Inflammatory macrophage treated with lipopolysaccharide for 4 hours (primary cell): Measurements from ENCODE around the gene HIF1A.
A peak's percentile ranks its signal among the peaks of the same experiment; 100 is the strongest.
"Not testable (repeated sequence)": the region's sequence is repeated elsewhere in the genome, so short reads cannot be mapped to it uniquely, and the experiment has no call there.

ENCODE experiments used
- DNase-seq: peaks from one replicate; pipeline ENCODE4 v3.0.0-alpha.2; 2020

The HIF1A gene

GRCh38 chr14:61675291-61675690 lies 20.0 kb upstream of the HIF1A start:
- no peak for DNase-seq

- DNase-seq: peak; percentile 96
Observed at GRCh38 chr14:61677479-61677878, 17.8 kb upstream of the HIF1A start.

DNA sequence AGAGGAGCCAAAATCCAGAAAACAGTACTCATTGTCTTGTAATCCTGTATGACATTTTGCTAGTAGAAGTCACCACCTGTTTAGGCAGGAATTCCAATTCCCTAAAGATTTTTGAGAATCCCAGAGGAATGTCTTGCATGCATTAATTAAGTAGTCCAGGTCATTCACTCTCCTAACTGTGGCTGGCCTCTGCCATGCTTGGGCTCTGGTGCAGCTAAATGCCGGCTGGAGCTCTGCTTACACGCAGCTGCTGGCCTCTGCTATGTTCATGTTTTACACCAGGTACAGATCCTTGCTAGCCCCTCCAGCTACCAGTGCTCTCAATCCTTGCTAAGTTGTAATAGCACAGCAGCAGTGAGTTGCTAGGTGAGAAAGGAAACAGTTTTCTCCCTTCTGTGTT lies 16.3 kb upstream of the HIF1A start:
- no peak for DNase-seq

DNA sequence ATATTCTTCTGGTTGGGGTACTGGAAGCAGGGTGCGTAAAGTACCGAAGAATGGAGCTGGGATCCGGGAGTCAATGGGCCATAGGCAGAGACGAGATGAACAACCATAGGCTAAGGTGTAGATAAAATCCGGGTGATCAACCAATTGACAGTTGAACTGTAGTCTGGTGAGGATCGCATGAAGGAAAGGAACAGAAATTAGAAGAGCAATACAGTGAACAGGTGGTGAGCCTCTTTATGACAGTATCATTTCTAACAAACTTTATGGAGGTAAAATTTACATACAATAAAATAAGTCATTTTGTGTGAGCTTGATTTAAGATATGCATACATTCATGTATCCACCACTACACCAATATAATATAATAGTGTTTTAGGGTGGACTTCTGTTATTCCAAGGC lies 13.9 kb upstream of the HIF1A start:
- no peak for DNase-seq

GRCh38 chr14:61683108-61683507 lies 12.2 kb upstream of the HIF1A start:
- no peak for DNase-seq

DNA sequence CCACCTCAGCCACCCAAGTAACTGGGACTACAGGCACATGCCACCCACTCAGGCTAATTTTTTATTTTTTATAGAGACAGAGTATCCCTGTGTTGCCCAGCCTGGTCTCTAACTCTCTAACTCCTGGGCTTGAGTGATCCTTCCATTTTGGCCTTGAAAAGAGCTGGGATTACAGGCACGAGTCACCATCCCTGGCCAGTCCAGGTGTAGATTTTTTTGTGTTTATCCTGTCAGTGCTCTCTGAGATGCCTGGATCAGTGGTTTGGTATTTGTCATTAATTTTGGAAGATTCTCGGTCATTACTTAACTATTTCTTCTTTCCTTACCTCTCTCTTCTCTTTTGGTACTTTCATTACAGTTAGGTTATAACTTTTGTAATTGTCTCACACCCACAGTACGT lies 5.3 kb upstream of the HIF1A start:
- no peak for DNase-seq

- no peak for DNase-seq
Observed at GRCh38 chr14:61690982-61691381, 4.3 kb upstream of the HIF1A start.

DNA sequence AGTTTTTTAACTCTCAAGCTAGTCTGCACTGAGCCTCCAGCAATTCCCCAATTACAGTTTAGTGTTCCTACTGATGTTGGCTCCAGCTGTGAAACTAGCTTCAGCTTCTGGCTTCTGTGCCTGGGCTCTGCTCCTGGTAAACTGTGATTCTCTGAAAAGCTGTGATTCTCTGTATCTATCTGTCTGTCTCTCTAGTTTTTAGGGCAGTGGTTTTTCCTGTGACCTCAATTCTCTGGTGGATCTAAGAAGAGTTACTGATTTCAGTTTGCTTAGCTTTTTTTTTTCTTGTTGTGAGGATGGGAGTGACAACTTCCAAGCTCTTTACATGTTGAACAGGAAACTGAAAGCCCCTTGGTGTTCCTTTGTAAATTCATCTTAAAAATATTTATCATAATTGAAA lies 3.8 kb upstream of the HIF1A start:
- DNase-seq: no peak

GRCh38 chr14:61694039-61694438 lies 1.3 kb upstream of the HIF1A start:
- no peak for DNase-seq

DNA sequence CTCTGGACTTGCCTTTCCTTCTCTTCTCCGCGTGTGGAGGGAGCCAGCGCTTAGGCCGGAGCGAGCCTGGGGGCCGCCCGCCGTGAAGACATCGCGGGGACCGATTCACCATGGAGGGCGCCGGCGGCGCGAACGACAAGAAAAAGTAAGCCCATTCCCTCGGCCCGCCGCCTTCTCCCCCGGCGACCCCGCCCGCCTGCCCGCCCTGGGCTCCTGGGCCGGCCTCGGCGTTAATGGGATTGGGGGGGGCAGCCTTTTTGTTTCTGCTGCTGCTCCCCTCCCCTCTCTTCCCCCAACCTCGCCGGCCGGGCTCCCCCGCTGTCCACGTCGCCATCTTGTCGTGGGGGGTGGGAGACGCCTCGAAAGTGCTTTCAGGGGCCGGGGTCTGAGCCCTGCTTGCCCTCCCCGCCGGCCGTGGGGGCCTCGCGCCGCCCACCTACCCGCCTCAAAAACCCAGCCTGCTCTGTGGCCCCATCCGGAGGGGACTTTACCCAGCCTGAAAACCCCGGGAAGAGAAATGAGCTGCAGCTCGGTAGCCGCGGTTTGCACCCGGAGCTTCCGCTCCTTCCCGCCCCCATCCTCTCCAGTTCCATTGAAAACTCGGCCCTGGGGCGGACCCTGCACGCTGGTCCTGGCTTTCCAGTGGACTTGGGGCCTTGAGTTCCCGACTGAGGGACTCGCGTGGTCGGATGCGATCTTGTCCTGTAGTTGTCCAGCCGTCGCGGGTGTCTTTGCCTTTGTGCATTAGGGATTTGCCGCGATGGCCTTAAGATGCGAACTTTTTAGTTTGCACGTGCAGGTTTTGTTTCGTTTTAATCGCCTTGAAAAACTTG lies 598 bp downstream of the HIF1A start:
- peak; percentile 72 for DNase-seq

DNA sequence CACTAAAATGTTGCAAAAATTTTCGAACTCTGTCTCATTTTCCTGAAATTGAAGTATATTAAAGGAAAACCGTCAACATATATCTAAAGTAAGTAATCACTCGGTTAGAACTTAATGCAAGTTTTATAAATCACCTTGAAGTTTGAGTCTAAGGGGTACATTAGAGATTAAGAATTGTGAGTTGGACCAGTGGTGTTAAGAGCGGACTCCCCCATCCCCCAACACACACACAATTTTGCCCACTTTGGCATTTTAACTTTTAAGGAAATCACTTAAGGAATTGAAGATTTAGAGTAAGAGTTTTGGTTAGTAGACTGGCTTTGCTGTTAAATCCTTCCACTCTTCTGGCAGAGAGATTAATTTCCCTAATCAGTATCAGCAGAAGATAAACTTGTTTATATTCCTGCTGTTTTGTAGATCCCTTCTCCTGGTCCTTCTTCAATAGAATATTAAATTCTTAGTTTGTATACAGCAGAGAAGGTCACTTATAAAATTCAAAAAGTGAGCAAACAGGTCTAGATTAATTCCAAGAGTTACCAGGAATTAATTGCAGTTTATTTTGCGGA lies 1.5 kb downstream of the HIF1A start:
- peak; percentile 49 for DNase-seq

GRCh38 chr14:61698206-61698980 lies 3.1 kb downstream of the HIF1A start:
- peak; percentile 44 for DNase-seq

- no peak for DNase-seq
Observed at GRCh38 chr14:61699027-61699426, 3.7 kb downstream of the HIF1A start.

DNA sequence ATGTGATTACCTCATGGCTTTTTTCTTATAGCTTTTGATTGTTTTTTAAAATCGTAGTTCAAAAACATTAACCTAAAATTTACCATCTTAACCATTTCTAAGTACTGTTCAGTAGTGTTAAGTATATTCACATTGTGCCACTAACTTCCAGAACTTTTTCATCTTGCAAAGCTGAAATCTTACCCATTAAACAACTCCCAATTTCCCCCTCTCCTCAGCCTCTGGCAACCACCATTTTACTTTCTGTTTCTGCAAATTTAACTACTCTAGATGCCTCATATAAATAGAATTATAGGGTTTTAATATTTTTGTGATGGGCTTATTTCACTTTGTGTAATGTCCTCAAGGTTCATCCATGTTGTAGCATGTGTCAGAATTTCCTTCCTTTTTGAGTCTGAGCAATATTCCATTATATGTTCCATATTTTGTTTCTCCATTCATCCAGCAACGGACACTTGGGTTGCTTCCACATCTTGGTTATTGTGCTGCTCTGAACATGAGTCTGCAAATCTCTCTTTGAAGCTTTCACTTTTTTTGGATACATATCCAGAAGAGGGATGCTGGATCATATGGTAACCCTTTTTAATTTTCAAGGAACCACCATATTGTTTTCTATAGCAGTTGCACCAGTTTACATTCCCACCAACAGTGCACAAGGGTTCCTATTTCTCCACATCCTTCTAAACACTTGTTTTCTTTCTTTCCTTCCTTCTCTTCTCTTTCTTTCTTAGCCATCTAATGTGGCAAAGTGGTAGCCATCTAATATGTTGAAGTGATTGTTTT lies 5.0 kb downstream of the HIF1A start:
- DNase-seq: no peak

GRCh38 chr14:61701946-61702345 lies 6.6 kb downstream of the HIF1A start:
- DNase-seq: no peak

DNA sequence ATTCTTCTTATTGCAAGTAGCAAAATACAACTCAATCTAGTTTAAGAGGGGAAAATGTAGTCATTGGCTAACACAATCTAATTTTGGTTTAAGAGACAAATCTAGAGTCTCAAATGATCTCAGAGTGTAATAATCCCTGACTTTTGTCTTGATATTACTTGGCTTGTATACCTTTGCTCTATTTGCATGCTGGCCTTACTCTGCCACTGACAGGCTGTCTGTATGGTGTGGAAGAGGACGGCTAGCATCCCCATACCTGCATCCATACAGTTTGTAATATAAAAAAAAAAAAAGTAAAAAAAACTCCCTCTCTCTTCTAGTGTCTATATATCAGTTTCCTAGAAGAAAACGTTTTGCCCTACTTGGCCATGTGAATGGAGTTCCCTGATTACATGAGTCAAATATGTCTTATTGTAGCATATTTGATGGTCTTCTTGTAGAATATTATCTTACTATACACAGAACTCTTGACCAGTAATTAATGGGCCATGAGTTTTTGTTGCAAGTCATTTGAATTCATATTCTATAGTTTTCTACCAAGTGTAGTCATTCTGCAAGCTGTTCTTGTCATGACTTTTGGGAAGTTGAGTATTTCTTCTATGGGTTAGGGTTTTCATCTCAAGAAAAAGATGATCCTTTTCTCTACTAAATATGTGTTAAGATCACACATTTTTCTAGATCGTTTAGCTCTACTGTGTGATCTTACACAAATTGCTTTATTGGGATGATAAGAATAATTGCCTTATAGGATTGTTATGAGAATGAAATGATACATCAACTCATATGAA lies 8.2 kb downstream of the HIF1A start:
- DNase-seq: no peak

GRCh38 chr14:61704554-61704953 lies 9.2 kb downstream of the HIF1A start:
- no peak for DNase-seq

GRCh38 chr14:61705017-61705416 lies 9.7 kb downstream of the HIF1A start:
- DNase-seq: no peak

DNA sequence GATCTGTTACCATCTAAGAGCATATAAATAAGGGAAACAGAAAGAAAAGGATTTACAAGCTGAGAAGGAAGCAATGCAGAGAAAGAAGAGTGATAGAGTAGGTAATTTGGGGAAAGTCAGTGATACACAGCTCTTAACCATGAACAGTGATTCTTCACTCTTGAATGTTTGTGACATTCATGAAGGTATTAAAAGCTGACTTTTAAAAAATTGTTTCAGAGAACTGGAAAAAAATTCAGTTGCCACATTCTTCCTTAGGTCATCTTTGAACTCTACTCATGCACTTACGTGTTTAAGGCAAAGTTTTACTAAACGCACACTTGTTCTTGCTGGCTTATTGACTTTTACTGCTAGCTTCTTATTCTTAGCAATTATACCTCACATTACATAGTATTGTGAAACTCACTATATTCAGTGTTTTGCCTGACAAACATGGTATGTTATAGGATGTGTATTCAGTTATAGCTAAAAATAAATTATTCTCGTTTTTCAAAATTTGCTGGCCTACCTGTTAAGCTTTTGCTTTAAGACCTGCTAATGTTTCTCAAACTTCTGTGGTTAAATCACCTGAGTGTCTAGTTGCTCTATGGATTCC lies 10.9 kb downstream of the HIF1A start:
- DNase-seq: no peak

DNA sequence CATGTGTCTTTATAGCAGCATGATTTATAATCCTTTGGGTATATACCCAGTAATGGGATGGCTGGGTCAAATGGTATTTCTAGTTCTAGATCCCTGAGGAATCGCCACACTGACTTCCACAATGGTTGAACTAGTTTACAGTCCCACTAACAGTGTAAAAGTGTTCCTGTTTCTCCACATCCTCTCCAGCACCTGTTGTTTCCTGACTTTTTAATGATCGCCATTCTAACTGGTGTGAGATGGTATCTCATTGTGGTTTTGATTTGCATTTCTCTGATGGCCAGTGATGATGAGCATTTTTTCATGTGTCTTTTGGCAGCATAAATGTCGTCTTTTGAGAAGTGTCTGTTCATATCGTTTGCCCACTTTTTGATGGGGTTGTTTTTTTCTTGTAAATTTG lies 12.5 kb downstream of the HIF1A start:
- DNase-seq: not testable (repeated sequence)

DNA sequence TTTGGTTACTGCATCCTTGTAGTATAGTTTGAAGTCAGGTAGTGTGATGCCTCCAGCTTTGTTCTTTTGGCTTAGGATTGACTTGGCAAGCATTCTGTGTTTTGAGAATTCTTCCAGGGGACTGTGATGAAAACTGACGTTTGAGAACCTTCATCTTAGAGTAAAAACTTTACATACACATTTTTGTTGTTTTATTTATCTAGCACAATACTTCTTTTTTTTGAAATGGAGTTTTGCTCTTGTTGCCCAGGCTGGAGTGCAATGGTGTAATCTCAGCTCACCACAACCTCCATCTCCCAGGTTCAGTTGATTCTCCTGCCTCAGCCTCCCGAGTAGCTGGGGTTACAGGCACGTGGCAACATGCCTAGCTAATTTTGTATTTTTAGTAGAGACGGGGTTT lies 13.4 kb downstream of the HIF1A start:
- not testable (repeated sequence) for DNase-seq
